HG03064 (cell line): Measurements from ENCODE around the gene CELA3B.
"Not testable (repeated sequence)": the region's sequence is repeated elsewhere in the genome, so short reads cannot be mapped to it uniquely, and the experiment has no call there.

Experiments used
- ATAC-seq: cut with Tn5 transposase; IDR thresholded peaks from one replicate; pipeline ENCODE4 v1.9.1; 2021; ENCODE audit warnings: low read depth; ENCODE audit not compliant: unreplicated experiment

Gene CELA3B

DNA sequence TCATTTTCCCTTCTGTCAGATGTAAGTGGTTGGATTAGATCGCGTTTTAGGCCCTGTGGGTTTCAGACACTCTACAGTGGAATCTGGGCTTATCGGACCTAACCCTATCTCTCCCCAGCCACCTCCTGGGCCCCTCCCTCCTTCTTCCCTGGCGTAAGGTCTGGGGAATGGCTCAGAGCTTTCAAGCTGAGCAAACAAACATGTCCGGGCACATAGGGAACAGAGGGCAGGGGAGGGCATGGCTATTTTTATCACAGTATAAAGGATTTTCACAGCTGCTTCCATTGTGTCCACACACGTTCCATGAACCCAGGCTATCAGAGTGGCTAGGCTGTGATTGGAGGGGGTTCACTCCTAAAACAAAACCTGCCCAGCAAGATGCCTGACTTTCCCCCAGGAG is 2.1 kb upstream of the CELA3B start:
- not testable (repeated sequence) for ATAC-seq

DNA sequence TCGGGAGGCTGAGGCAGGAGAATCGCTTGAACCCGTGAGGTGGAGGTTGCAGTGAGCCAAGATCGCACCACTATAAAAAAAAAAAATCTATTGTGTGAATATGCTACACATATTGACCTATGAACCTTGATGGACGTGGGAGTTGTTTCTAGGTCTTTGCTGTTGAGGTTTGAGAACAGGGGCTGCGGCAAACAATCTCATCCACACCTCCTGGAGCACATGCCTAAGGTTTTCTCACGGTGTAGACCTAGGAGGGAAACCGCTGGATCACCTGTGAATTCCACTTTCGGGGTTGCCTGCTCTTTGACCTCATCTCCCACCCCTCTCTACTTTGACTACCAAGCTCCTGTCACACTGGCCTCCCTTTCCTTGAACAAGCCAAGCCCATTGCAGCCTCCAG is 1.5 kb upstream of the CELA3B start:
- ATAC-seq, result not testable (repeated sequence)

DNA sequence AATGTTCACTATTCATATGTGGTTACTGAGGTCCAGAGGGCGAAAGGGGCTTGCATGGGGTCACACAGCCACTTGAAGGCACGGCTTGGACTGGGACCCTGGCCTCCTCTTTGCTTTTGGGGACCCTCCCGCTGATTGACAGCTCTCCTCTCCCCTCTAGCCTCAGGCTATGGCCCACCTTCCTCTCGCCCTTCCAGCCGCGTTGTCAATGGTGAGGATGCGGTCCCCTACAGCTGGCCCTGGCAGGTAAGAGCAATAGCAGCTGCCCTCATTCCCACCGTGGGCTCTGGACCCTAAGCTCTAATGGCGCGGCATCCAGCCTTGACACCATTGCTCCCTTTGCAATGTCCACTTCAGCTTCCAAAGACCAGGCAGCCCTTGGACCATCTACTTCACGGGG is 1.4 kb downstream of the CELA3B start:
- not testable (repeated sequence) for ATAC-seq

DNA sequence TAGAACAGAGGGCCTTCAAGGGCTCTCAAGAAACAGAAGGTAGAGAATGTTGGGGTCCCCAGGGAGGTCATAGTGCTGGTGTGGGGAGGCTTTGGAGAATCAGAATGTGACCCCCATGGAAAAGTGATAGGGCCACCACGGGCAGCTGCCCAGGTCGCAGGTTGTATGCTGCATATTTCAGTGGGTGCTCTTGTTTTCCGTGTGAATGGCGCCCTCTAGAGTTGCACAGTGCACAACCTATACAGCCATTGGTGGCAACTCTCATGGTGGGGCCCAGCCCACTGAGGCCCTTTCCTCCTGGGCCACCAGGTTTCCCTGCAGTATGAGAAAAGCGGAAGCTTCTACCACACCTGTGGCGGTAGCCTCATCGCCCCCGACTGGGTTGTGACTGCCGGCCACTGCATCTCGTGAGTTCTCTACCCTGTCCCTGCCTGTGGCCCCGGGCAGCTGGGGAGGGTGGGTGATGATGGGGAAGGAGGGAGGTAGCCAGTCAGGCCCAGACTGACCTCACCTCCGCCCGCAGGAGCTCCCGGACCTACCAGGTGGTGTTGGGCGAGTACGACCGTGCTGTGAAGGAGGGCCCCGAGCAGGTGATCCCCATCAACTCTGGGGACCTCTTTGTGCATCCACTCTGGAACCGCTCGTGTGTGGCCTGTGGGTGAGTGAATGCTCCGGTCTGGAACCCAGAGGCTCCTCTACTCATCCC is 3.8 kb downstream of the CELA3B start:
- ATAC-seq, result not testable (repeated sequence)

DNA sequence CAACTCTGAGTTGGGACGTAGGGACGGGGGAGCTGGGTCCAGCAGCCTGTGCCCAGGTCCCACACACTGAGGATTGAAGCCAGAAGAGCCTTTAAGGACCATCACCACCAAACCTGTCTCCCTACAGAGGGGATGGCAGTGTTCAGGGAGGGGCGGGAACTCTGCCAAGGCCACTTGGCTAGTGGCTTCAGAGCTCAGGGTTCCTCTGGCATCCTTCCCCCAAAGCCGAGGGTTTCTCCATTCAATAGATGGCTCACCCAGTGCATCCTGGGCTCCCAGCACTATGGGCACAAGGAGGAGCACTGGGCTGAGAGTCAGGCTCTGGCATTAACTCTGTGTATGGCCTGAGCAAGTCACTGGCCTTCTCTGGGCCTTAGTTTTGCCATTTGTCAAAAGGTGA is 4.4 kb downstream of the CELA3B start:
- ATAC-seq, result not testable (repeated sequence)

DNA sequence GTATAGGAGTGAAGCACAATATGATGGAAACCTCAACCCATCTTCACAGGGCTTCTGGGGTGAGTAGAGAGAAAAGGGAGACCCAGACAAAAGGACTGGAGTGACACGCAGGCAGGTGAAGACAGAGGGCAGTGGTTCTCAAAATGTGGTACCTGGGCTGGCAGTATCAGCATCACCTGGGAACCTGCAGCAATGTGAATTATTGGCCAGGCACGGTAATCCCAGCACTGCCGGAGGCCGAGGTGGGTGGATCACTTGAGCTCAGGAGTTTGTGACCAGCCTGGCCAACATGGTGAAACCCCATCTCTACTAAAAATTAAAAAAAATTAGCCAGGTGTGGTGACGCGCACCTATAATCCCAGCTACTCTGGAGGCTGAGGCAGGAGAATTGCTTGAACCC is 5.3 kb downstream of the CELA3B start:
- ATAC-seq, result not testable (repeated sequence)

DNA sequence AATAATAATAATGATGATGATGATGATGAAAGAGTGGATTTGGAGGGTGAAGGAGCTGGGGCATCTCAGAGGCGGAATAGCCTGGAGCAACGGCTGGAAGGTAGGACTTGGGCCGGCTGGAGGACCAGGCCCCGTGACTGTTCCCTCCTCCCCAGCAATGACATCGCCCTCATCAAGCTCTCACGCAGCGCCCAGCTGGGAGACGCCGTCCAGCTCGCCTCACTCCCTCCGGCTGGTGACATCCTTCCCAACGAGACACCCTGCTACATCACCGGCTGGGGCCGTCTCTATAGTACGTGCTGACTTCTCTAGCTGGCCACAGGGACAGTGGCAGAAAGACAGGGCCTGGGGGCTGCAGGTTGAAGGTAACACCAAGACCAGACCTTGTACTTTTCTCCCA is 6.7 kb downstream of the CELA3B start:
- not testable (repeated sequence) for ATAC-seq

DNA sequence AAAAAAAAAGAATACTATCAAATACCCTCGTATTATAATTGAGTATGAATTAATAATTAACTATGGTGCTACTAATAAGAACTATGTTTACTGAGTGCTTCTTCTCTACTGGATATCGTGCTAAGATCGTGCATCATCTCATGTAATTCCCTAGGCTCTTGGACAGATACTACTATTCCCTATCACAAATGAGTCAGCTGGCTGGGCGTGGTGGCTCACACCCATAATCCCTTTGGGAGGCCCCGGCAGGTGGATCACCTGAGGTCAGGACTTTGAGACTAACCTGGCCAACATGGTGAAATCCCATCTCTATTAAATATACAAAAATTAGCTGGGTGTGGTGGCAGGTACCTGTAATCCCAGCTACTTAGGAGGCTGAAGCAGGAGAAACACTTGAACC is 9.1 kb downstream of the CELA3B start:
- not testable (repeated sequence) for ATAC-seq

DNA sequence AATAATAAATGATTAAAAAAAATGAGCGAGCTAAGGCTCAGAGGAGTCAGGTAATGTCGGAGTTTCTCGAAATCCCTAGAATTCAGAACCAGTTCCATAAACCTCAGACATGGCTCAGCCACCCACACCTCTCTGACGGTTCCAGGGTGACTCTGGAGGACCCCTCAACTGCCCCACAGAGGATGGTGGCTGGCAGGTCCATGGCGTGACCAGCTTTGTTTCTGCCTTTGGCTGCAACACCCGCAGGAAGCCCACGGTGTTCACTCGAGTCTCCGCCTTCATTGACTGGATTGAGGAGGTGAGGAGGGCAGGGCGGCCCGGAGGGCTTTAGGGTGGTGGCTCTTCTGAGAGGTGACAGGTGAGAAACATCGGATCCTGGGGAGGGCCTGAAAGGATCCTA is 9.6 kb downstream of the CELA3B start:
- not testable (repeated sequence) for ATAC-seq

DNA sequence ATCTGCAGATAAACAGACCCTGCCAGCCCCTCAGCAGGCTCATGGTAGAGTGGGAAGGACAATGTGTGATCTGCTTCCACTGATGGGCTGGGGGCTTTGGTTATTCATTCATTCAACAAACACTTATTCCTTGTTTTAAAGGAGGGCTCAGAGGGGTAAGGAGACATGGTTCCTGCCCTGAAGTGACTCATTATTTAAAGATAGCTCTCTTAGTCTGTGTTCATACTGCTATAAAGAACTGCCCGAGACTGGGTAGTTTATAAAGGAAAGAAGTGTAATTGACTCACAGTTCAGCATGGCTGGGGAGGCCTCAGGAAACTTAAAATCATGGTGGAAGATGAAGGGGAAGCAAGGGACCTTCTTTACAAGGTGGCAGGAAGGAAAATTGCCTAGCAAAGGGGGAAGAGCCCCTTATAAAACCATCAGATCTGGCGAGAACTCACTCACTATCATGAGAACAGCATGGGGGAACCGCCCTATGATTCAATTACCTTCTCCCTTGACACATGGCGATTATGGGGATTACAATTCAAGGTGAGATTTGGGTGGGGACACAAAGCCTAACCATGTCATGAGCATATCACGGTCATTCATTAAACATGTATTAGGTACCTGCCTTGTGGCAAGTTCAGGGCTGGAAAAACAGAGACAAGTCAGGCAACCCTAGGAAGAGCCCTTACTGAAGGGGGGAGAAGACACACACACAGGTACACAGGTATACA is 13.0 kb downstream of the CELA3B start:
- ATAC-seq, result not testable (repeated sequence)

DNA sequence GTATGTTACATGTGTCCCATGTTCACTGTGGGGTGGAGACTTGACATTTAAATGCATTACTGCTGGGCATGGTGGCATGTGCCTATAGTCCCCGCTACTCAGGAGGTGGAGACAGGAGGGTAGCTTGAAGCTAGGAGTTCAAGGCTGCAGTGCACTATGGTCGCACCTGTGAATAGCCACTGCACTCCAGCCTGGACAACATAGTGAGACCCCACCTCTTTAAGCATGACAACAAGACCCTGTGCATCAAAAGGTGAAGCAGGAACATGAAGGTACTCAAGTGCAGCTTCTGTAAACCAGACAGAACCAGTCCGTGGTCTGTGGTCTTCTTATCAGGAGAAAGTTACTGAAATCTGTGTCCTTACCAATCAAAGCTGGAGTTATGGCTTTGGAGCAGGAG is 15.4 kb downstream of the CELA3B start:
- ATAC-seq, result not testable (repeated sequence)

DNA sequence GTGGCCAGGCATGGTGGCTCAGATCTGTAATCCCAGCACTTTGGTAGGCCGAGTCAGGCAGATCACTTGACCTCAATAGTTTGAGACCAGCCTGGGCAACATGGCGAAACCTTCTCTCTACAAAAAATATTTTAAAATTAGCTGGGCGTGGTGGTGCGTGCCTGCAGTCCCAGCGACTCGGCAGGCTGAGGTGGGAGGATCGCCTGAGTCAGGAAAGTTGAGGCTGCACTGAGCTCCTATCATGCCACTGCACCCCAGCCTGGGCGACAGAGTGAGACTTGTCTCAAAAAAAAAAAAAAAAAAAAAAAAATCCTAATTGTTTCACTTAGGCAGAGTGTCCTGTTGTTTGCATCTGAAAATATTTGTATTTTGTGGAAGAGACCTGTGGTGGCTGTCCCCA is 17.9 kb downstream of the CELA3B start:
- ATAC-seq, result not testable (repeated sequence)

DNA sequence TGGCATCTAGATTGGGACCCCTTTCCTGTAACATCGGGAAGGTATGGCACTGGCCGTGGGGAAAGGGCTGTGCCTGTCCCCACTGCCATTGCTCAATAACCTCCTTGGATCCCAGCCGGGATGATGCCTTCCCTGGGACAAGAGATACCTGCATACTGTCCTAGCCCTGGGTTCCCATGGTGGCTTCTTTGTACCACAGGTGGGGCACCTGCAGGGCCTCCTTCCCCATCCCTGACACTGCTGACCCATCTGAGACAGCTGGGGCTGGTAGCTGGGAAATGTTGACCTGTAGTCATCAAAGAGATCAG is 19.8 kb downstream of the CELA3B start:
- not testable (repeated sequence) for ATAC-seq

DNA sequence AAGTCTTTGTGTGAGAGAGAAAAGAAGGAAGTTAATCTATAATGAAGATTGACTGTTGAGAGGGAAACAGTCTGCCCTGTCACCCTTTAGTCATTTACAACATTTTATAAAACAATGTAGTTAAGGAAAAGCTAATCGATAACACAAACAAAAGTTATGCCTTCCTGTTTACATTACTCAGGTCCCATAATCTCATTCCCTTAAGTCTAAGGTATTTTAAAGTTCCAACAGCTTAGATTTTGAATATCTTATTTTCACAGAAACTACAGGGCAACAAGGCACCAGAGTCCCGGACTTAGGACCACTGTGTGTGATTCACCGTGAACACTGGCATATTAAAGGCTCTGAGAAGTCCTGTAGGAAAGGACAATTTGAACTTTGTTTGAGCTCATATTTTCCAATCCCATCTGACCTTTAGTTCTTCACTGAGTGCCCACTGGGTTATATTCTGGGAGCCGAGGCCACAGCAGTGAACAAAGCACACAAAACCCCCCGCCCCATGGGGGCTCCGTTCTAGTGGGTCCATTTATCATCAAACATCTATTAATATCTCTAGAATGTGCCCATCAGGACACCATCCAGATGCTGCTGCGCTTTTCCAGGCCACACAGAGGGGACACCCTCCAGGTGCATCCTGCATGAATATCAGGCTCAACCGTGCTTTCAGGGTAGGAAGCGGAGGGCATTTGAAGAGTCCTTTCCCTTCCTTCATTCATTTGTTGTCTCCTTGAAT is 21.2 kb downstream of the CELA3B start:
- ATAC-seq, result not testable (repeated sequence)

DNA sequence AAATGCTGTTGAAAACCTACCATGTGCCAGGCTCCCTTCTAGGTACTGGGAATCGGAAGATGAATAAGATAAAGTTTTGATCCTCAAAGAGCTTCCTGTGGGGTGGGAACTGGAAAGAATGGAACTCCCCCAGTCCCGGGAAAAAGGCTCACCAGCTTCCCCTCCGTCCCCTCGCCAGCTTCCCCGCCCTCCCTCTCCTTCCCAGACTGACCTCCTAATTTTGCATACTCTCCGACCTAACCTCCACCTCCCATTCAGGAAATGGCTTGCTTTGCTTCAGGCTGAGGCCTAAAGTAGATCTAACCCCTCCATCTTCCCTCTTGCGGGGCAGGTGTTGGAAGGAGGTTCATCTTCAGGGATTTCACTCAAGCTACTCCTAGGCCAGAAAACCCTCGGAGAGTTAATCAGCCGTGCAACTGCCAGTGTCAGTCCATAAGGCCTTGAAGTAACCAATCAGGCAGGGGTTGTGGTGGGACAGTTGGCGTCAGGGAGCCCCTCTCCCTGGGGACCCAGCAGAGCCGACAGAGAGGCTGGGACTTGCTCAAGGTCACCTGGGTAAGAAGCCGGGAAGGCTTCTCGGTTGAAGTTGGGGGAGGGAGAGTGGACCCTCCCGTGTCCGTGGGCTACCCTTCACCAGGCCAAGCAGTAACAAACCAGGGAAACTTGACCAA is 21.9 kb downstream of the CELA3B start:
- not testable (repeated sequence) for ATAC-seq

DNA sequence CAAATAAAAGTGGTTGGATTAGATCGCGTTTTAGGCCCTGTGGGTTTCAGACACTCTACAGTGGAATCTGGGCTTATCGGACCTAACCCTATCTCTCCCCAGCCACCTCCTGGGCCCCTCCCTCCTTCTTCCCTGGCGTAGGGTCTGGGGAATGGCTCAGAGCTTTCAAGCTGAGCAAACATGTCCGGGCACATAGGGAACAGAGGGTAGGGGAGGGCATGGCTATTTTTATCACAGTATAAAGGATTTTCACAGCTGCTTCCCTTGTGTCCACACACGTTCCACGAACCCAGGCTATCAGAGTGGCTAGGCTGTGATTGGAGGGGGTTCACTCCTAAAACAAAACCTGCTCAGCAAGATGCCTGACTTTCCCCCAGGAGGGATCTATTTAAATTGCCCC is 22.8 kb downstream of the CELA3B start:
- not testable (repeated sequence) for ATAC-seq

DNA sequence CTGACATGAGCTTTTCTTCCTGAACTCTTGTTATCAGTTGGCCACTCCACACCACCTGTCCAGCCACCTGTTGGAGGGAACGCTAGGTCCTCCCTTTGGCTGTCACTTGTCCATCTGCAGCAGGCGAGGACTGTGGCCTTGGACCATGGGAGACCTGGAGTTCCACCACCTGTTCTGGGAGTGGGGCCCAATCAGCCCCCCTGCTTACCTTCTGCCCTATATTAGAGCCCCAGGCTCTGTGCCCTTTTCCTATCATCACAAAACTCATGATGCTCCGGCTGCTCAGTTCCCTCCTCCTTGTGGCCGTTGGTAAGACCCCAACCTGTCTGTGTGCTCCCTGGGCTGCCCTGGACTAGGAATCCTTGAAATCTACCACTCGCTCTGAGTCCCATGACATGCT is 24.6 kb downstream of the CELA3B start, which contains the start of gene CELA3A:
TSS of gene CELA3A (plus strand) at position 249 of the 400 bp plus-strand sequence. CDS start at position 267, 18 bp downstream.
- ATAC-seq, result no peak

DNA sequence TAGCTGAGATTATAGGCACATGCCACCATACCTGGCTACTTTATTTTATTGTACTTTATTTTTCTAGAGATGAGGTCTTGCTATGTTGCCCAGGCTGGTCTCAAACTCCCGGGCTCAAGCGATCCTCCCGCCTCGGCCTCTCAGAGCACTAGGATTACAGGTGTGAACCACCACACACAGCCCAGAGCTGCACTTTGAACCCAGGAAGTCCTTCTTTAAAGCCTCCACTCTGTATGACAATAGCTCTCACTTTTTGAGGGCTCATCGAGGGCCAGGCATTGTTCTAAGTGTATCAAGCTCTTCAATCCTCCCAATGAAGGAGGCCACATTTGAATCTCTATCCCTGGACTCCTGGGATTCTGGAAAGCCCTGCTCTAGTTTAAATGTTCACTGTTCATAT is 25.6 kb downstream of the CELA3B start:
- not testable (repeated sequence) for ATAC-seq

DNA sequence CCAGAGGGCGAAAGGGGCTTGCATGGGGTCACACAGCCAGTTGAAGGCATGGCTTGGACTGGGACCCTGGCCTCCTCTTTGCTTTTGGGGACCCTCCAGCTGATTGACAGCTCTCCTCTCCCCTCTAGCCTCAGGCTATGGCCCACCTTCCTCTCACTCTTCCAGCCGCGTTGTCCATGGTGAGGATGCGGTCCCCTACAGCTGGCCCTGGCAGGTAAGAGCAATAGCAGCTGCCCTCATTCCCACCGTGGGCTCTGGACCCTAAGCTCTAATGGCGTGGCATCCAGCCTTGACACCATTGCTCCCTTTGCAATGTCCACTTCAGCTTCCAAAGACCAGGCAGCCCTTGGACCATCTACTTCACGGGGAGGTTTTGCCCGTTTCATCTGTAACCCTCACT is 26.1 kb downstream of the CELA3B start:
- not testable (repeated sequence) for ATAC-seq

DNA sequence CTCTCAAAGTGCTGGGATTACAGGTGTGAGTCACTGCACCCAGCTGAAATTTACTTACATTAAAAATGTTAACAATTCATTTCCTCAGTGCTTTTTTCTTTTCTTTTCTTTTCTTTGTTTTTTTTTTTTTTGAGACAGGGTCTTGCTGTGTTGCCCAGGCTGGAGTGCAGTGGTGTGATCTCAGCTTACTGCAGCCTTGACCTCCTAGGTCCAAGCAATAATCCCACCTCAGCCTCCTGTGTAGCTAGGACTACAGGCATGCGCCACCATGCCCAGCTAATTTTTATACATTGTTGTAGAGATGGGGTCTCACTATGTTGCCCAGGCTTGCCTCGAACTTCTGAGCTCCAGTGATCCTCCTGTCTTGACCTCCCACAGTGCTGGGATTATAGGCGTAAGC is 27.1 kb downstream of the CELA3B start:
- ATAC-seq, result not testable (repeated sequence)
